M059J (cell line): Measurements from ENCODE around the gene ZDHHC18. TPM values are rescaled to one million over a fixed set of nuclear protein-coding genes. Genes with fewer than 3 reads are reported as not detected.
"Not testable (repeated sequence)": the region's sequence is repeated elsewhere in the genome, so short reads cannot be mapped to it uniquely, and the experiment has no call there.

Experiments used
- DNase-seq: peaks from one replicate; pipeline ENCODE4 v3.0.0-alpha.2; 2012; ENCODE audit warnings: low read depth
- total RNA-seq: library from RNA; depleted of rRNA; stranded (reverse); fragments of >200 nt; shearing (Covaris generic); gene quantifications from 2 replicates; pipeline ENCODE4 v1.2.3, GENCODE V29; 2014

The ZDHHC18 gene
- total RNA-seq, 1 experiment from 2014 or later, result 36.2 TPM

DNA sequence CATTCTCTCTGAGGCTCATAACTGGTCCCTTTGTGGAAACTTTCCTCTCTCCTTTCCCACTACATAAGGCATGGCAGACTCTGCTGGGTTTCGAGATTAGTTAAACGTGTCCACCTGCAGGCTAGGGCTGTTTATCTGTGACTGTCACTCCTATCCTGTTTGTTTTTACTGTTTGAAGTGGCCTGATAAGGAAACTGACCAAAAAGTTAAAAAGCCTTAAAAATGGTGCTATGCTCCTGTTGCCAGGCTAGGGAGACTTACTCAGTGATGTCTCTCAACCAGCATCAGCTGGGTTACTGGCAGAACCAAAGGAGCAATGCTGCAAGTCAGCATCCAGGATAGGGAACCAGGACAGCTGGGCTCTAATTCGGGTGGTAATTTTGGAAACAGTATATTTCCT lies 34.9 kb upstream of the ZDHHC18 start:
- no peak for DNase-seq

DNA sequence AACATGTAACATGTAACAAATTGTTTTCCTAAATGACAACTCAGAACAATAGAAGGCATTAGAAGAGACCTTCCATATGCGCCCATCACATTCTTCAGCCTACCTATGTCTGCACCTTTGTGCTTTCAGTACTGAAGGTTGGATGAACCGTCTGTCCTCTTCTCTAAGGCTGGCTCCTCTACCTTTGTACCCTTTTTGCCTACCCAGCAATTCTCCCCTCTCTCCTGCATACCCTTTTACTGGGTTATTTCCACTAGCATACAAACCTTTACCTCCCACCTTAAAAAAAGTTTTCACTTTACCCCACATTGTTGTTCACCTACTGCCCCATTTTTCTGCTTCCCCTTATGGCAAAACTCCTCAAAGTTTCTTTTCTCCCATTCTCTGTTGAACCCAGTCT lies 33.6 kb upstream of the ZDHHC18 start:
- no peak for DNase-seq

DNA sequence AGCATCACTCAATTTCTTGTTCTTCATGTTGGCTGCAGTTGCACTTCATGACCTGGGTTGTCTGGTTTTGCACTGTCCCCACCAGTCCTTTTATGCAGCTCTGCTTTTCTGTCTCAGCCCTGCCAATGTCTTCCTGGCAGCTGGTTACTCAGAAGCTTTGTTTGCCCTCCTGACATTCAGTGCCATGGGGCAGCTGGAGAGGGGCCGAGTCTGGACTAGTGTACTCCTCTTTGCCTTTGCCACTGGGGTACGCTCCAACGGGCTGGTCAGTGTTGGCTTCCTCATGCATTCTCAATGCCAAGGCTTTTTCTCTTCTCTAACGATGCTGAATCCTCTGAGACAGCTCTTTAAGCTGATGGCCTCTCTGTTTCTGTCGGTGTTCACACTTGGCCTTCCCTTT lies 32.1 kb upstream of the ZDHHC18 start:
- DNase-seq, result no peak

DNA sequence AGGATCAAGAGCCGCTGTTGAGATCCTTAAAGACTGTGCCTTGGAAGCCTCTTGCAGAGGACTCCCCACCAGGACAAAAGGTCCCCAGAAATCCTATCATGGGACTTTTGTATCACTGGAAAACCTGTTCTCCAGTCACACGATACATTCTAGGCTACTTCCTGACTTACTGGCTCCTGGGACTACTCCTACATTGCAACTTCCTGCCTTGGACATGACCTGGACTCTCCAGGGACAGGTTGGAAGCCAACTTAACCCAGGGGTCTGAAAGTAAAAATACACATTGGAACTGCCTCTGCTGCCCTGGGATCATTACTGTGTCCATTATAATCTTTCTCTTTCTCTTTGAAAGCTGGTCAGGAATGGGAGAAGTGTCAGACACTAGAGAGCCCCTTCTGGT lies 28.9 kb upstream of the ZDHHC18 start:
- no peak for DNase-seq

GRCh38 chr1:26799479-26800142 lies 26.9 kb upstream of the ZDHHC18 start:
- peak; percentile 93 for DNase-seq

- DNase-seq, result not testable (repeated sequence)
These were observed 22.6 kb upstream of the ZDHHC18 start for GRCh38 chr1:26803932-26804331.

DNA sequence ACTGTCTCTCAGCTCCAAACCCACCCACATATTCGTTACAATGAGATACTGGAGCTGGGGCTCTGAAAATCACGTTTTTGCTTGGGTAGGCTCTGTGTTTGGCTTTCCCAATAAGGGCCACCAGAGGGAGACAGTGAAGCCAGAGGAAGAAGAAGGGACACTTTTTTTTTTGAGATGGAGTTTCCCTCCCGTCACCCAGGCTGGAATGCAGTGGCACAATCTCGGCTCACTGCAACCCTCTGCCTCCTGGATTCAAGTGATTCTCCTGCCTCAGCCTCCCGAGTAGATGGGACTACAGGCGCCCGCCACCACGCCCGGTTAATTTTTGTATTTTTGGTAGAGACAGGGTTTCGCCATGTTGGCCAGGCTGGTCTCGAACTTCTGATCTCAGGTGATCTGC lies 16.4 kb upstream of the ZDHHC18 start:
- peak; percentile 75 for DNase-seq

- DNase-seq, result no peak
These were observed 15.4 kb upstream of the ZDHHC18 start for GRCh38 chr1:26811057-26811456.

- DNase-seq, result no peak
These were observed 14.8 kb upstream of the ZDHHC18 start for GRCh38 chr1:26811708-26812107.

- DNase-seq, result no peak
These were observed 12.1 kb upstream of the ZDHHC18 start for GRCh38 chr1:26814377-26814776.

GRCh38 chr1:26814893-26815292 lies 11.6 kb upstream of the ZDHHC18 start:
- no peak for DNase-seq

DNA sequence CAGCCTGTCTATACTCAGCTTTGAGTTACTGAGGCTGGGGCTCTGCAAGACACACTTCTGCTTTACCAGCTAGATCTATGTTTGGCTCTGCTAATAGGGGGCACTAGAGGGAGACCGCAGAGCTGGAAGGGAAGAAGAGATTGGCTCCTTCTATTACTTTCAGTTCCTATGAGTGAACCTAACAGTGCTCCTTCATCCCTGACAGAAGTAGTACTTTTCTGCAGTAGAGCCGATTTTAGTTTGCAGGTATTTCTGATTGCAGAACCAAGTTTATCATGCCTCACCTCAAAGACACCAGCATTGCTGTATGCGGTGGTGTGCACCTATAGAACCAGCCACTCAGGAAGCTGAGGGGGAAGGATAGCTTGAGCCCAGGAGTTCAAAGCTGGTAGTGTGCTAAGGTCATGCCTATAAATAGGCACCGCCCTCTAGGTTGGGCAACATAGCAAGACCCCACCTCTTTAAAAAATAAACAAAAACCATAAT lies 5.7 kb upstream of the ZDHHC18 start:
- no peak for DNase-seq

DNA sequence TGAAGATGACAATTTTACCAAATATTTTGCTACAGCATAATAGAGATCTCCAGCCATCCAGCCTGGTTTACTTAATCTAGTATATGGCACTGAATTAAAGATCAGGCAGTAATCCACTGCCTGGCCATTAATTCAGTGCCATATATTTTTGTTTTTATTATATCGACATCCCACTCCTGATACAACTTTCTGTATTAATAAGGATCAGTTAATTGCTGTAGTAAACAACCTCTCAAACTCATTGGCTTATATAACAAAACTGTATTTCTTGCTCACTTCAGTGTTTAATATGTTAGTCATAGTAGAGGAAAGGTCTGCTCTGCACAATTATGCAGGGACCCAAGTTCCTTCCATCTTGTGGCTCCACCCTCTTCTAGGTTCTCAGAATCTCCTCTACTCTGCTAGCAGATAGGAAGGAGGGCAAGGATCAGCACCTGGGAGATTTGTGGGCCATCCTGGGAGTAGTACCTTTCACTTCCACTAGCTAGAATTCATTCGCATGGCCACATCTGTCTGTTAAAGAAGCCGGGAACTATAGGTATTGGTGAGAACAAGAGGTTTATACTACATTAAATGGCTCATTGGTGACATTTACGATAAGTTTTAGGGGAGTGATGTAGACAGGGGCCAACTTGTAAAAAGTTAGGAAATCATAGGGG lies 3.6 kb upstream of the ZDHHC18 start:
- no peak for DNase-seq

- DNase-seq, result no peak
These were observed 1.8 kb upstream of the ZDHHC18 start for GRCh38 chr1:26824731-26825130.

GRCh38 chr1:26827106-26827604 lies 667 bp downstream of the ZDHHC18 start:
- no peak for DNase-seq

- DNase-seq, result no peak
These were observed 1.2 kb downstream of the ZDHHC18 start for GRCh38 chr1:26827663-26828062.

DNA sequence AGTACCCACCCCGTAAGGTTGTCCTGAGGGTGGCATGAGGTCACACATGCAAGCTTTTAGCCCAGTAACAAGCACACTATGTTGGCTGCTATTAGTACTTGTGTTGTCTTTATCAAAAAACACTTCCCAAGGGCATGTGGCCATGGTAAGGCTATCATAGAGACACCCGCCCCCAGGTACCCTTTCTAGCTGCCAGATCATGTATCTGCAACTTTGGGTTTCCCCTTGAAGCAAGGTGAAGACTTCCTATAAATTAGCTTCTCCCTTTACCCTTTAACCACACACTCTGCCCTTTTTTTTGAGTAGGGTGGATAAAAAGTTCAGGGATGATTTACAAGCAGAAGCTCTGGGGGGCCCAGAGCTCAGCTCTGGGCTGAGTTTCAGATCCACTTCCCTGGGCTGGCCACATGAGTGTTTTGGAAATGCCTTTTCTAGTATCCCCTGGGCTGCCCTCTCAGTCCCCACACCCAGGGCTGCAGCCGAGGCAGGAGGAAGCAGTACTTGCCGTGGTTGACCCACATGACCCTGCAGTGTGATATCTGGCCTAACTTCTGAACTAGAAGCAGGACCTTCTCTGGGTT lies 2.0 kb downstream of the ZDHHC18 start:
- DNase-seq, result no peak

DNA sequence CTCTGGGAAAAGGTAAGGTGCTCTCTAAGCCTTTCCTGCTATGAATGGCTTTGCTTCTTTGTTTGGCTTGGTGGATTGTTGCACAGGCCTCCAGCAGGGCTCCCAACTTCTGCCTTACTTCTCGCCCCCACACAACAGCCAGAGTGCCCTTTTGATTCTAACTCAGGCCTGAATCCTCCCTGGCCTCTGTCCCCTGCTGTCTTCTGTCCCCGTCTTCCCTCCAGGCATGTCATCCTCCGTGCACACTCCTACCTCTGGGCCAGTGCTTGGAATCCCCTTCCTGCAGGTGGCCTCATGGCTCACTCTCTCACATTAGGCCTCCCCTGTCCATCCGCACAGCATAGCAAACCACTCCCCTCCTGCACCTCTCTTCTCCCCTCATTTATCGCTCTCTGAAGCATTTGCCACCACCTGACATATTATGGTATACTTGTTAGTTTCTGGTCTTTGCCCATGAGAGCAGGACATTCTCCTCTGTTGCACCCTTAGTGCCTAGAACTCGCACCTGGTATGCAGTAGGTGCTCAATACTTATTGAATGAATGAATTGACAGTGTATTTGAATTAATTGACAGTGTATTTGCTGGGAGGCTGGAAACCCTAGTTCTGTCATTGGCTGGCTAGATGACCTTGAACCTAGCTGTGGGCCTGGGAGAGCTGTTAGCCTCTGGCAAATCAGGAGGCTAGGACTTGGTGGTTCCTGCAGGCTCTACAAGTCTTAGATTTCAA lies 2.9 kb downstream of the ZDHHC18 start:
- no peak for DNase-seq

- no peak for DNase-seq
These were observed 4.6 kb downstream of the ZDHHC18 start for GRCh38 chr1:26831059-26831458.

- DNase-seq, result no peak
These were observed 5.2 kb downstream of the ZDHHC18 start for GRCh38 chr1:26831546-26832248.

DNA sequence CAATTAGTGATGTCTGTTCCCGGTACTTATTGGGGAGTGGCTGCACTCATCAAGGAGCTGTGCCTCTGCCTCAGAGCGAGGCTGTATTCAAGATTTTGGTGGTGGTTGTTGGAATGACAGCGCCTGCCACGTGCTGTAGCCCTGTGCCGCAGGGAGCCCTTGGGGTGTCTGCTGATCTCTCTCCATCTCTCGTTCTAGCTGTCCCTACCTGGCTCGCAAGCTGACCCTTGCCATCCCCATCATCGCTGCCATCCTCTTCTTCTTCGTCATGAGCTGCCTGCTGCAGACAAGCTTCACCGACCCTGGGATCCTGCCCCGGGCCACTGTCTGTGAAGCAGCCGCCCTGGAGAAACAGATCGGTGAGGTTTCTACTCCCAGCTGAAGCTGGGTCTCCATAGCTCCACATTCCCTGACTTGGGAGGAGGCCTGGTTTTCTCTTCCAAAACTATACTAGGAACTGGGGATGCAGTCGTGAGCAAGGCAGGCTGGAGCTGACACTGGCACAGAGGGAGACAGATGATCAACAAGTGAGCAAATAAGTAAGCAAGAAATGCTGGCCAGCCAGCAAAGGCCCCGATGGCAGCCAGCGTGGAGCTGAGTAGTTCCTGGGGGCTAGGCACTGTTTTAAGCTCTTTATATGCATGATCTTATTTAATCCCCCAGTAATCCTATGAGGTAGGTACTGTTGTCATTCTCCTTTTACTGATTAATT lies 5.9 kb downstream of the ZDHHC18 start:
- DNase-seq, result no peak
